ENCODE results near the gene ROBO1.

GRCh38 chr3:78834910-78835309, 932.9 kb downstream of the ROBO1 start:
- no peak for TF ChIP-seq POLR2A (IDR thresholded peaks at IDR 0.05; ENCODE audit: low read length)
- TF ChIP-seq GATA1 (IDR thresholded peaks at IDR 0.05; ENCODE audit: low read depth, low read length): no peak
